GM10248 (cell line): ENCODE results near the gene MRPL53.

ENCODE experiments used
- CTCF ChIA-PET: fragments of 300-600 bp; sonication (Branson Sonifier 250); formaldehyde crosslinking; extraction: SDS; loops from one replicate; lab custom pipeline; 2021; ENCODE audit warnings: antibody characterized with exemption; lab: Yijun Ruan, JAX
- POLR2A ChIA-PET: fragments of 350-650 bp; sonication (Branson Sonifier 250); formaldehyde crosslinking; extraction: SDS; loops from one replicate; lab custom pipeline; 2020; ENCODE audit warnings: antibody characterized with exemption; lab: Yijun Ruan, JAX
- DNase-seq: peaks from one replicate; pipeline ENCODE4 v3.0.0; 2012; ENCODE audit errors: extremely low spot score
- CTCF ChIP-seq: IDR thresholded peaks from 2 replicates; pipeline ENCODE4 v1.5.1; 2012; ENCODE audit warnings: mild to moderate bottlenecking, low read depth; ENCODE audit errors: extremely low read depth, missing control alignments, control extremely low read depth

Gene MRPL53

GRCh38 chr2:74438248-74438647 is 34.2 kb downstream of the MRPL53 start:
- ChIA-PET CTCF (interaction anchor here (1.7 kb wide), 1 partner anchor 17 kb away, joined by 4 read pairs; the partner anchor contains the start of gene INO80B), POLR2A (no interaction called here)
- no peak for TF ChIP-seq CTCF
- no peak for DNase-seq

GRCh38 chr2:74436848-74437695 is 35.4 kb downstream of the MRPL53 start:
- ChIA-PET POLR2A (no interaction called here), CTCF (interaction anchor here (0.7 kb wide), 1 partner anchor 8 kb away, joined by 3 read pairs; no protein-coding TSS in a partner anchor)
- peak; percentile 55 for DNase-seq
- no peak for TF ChIP-seq CTCF

DNA sequence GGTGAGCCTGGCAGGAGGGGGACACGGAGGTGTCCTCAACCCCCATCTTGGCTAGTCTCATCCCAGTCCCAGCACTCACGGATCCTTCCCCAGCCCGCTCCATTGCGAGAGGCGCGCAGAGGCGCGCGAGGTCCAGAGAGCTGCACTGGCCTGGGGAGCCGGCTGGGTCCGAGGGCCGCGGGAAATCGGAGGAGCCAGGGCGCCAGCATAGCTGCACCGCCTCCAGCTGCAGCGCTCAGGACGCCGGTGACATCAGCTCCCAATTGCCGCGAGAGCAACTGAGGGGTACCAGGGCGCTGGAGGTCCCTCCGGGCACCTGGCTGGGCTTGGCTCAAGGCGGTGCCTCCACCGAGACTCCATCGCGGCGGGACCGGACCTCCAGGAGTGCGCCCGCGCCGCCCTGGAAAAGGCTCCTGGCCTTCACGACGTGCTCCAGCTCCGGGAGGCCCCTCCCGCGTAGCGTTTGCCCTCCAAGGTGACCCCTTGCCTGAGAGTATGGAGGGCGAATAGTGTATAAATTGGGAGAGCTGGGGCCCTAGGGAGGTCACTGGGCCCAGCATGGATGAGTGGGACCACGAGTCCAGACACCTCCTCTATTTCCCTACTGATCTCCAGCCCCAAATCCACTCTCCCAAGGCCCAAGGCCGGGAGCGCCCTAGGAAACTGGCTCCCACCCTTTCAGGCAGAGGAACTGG is 36.2 kb downstream of the MRPL53 start:
- ChIA-PET CTCF (interaction anchor here (0.7 to 1.1 kb wide), 2 partner anchors 9 to 101 kb away, joined by 3 read pairs; no protein-coding TSS in a partner anchor), POLR2A (no interaction called here)
- DNase-seq = no peak
- no peak for TF ChIP-seq CTCF

GRCh38 chr2:74430502-74430901 is 42.0 kb downstream of the MRPL53 start:
- ChIA-PET CTCF (interaction anchor here (3.4 kb wide), 1 partner anchor 10 kb away, joined by 16 read pairs; the partner anchor contains the start of gene RTKN), POLR2A (no interaction called here)
- TF ChIP-seq CTCF = no peak
- DNase-seq = no peak

DNA sequence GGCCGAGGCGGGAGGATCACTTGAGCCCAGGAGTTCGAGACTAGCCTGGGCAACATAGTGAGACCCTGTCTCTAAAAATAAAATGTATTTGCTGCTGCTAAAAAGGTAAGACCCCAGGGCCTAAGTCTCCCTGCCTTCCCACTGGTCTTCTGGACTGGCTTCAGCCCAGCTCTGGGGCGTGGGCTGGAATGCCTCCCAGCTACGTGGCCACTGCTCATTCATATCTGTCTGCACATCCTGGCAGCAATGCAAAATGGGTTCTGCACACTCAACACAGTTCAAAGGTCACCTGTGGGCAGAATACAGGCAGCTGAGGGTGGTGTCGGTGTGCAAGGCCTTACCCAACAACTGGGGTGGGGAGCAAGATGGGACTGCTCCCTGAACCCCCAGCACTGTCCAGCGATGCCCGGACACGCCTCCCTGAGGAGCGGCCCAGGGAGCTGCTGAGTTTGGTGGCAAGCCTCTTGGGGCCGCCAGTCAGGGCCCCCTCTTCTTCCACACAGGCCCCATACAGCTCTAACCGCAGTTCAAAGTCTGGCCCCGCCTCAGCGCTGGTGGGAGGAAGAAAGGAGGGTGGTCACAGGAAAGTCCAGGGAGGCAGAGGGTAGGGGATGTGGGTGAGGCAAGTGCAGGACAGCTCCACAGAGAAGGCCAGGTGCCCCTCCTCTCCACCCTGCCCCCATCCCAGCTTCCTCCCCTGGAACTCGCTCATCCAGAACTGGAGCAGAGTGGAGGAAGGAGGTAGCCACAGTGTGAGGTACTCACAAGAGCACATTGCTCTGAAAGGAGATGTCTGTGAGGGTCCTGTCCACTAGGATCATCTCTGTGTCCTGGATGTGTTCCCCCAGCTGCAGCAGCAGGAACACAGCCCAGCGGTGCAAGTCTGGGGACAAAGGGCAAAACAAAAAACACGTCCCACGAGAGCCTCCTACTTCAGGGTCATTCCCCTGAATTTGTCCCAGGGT is 42.7 kb downstream of the MRPL53 start:
- DNase-seq = no peak
- POLR2A ChIA-PET = no interaction called here
- TF ChIP-seq CTCF = no peak
- CTCF ChIA-PET = interaction anchor here (1.0 to 3.4 kb wide), 2 partner anchors 11 to 38 kb away, joined by 3 to 16 read pairs; partner anchors contain the start of gene RTKN

- ChIA-PET CTCF (interaction anchor here (3.4 kb wide), 1 partner anchor 12 kb away, joined by 16 read pairs; the partner anchor contains the start of gene RTKN), POLR2A (no interaction called here)
- no peak for TF ChIP-seq CTCF
- DNase-seq = no peak
These were observed 43.8 kb downstream of the MRPL53 start for GRCh38 chr2:74428675-74429074.
